Transverse colon (tissue), 4 donors: Measurements from ENCODE around the gene LRRN3. TPM values are rescaled to one million over a fixed set of nuclear protein-coding genes. Genes with fewer than 3 reads are reported as not detected.

Experiments used
- DNase-seq: peaks from one replicate; pipeline ENCODE4 v3.0.0-alpha.2; 2019
- H3K27ac ChIP-seq, 4 donors: fragments of 200-600 bp; sonication (generic); 2 replicates each; pipeline ENCODE4 v1.5.1; 2016 to 2018; ENCODE audit warnings: inconsistent platforms in 4 of 4
- H3K27me3 ChIP-seq: fragments of 200-600 bp; sonication (generic); 2 replicates; pipeline ENCODE4 v1.5.1; 2017; ENCODE audit warnings: inconsistent platforms
- H3K36me3 ChIP-seq, 4 donors: fragments of 200-600 bp; sonication (generic); 2 replicates each; pipeline ENCODE4 v1.5.1; 2017 to 2019; ENCODE audit warnings: inconsistent platforms in 4 of 4
- H3K4me1 ChIP-seq, 4 donors: fragments of 200-600 bp; sonication (generic); 2 replicates each; pipeline ENCODE4 v1.5.1; 2017 to 2020; ENCODE audit warnings: inconsistent platforms in 4 of 4
- H3K4me3 ChIP-seq, 4 donors: fragments of 200-600 bp; sonication (generic); 1 replicate in 1 of 4; 2 replicates in 3 of 4; pipeline versions ENCODE4 v1.5.1 to v1.6.1; 2017 to 2019; ENCODE audit warnings: inconsistent platforms in 4 of 4
- H3K9me3 ChIP-seq, 2 donors: fragments of 200-600 bp; sonication (generic); 2 replicates each; pipeline ENCODE4 v1.5.1; 2017 to 2019; ENCODE audit warnings: inconsistent platforms in 2 of 2
- CTCF ChIP-seq, 5 experiments: fragments of 200-600 bp in 3 of 5; fragments of 450-650 bp in 2 of 5; sonication (generic) in 3 of 5; IDR thresholded peaks; 1 replicate in 2 of 5; 2 replicates in 3 of 5; pipeline ENCODE4 v1.5.1; 2016 to 2017; ENCODE audit warnings: antibody characterized with exemption in 5 of 5, inconsistent platforms in 3 of 5, mild to moderate bottlenecking in 2 of 5, moderate library complexity in 1 of 5
- EP300 ChIP-seq: sonication (generic); formaldehyde crosslinking; IDR thresholded peaks from one replicate; pipeline ENCODE4 v1.6.1; 2017; ENCODE audit warnings: antibody characterized with exemption, low read depth
- POLR2A ChIP-seq: fragments of 450-650 bp; IDR thresholded peaks from one replicate; pipeline ENCODE4 v1.6.1; 2016; ENCODE audit warnings: antibody characterized with exemption, mild to moderate bottlenecking, moderate library complexity
- POLR2AphosphoS5 ChIP-seq, 3 donors: sonication (generic); formaldehyde crosslinking; IDR thresholded peaks; one replicate each; pipeline ENCODE4 v1.6.1; 2016; ENCODE audit warnings: antibody characterized with exemption in 3 of 3
- WGBS, 2 donors: methylation state at CpG; one replicate each; pipeline ENCODE4 v1.1.5; 2018; ENCODE audit warnings: low coverage in 1 of 2; 5-methylcytosine and 5-hydroxymethylcytosine counted together
- in situ Hi-C, 4 donors: fragments of 200-750 bp; cut with MboI; loops; one replicate each; pipeline versions ENCODE4 v1.15.0 to v1.15.1; 2017; ENCODE audit warnings: low sequenced_read_pairs in 3 of 4, low pct_ligation_motif_present in 1 of 4, low pct_unique_long_range_greater_than_20kb in 1 of 4
- intact Hi-C: fragments of 100-400 bp; cut with DNase I; formaldehyde crosslinking; loops from one replicate; pipeline ENCODE4 v1.15.1; 2023; ENCODE audit warnings: low total_unique reads
- total RNA-seq, 4 donors: library from RNA; depleted of rRNA; stranded (reverse); fragments of >200 nt; gene quantifications; one replicate each; pipeline ENCODE4 v1.1.0, GENCODE V29; 2016

The LRRN3 gene
- total RNA-seq, 4 donors from 2014 or later: 0.27 to 0.32 TPM; not detected in 2

GRCh38 chr7:111092406-111093236 lies 1.7 kb downstream of the LRRN3 start:
- Histone ChIP-seq H3K27me3 (no peaks in the 10 kb centered on the region), H3K4me1 (peaks cover 0 to 12% (median 4%) of the 10 kb centered on the region in 4 donors), H3K9me3 (no peaks in the 10 kb centered on the region), H3K36me3 (no peaks in the 10 kb centered on the region), H3K4me3 (no peak overlapping the region), H3K27ac (no peak overlapping the region)
- no peak for DNase-seq
- WGBS, 2 donors: 45 to 48% methylated on average over 2 of the region's 2 CpGs
- no peak for TF ChIP-seq POLR2A
- no peak for TF ChIP-seq EP300
- no peak for TF ChIP-seq CTCF (IDR thresholded peaks at IDR 0.05)
- TF ChIP-seq POLR2AphosphoS5 (IDR thresholded peaks at IDR 0.05): no peak
- in situ Hi-C loops: loop anchor here (25.0 kb wide), 2 partner anchors 395 to 645 kb away; no protein-coding TSS in a partner anchor
- intact Hi-C loops: loop anchor here (10.0 kb wide), 1 partner anchor 392 kb away; no protein-coding TSS in a partner anchor

- intact Hi-C loops: loop anchor here (10.0 kb wide), 1 partner anchor 391 kb away; no protein-coding TSS in a partner anchor
These were observed 2.6 kb downstream of the LRRN3 start for GRCh38 chr7:111093496-111093895.

GRCh38 chr7:111094419-111094818 lies 3.5 kb downstream of the LRRN3 start:
- no peak for DNase-seq
- no peak for TF ChIP-seq EP300
- TF ChIP-seq POLR2AphosphoS5 (IDR thresholded peaks at IDR 0.05): no peak
- no peak for TF ChIP-seq CTCF (IDR thresholded peaks at IDR 0.05)
- TF ChIP-seq POLR2A: no peak
- WGBS, 2 donors: 54 to 82% methylated on average over 1 of the region's 1 CpG
- no peaks in the 10 kb centered on the region for H3K36me3 ChIP-seq
- no peaks in the 10 kb centered on the region for H3K9me3 ChIP-seq
- H3K27ac ChIP-seq: no peak overlapping the region
- in situ Hi-C loops (loop anchor here (25.0 kb wide), 2 partner anchors 393 to 643 kb away; no protein-coding TSS in a partner anchor), intact Hi-C loops (loop anchor here (10.0 kb wide), 1 partner anchor 390 kb away; no protein-coding TSS in a partner anchor)
- H3K4me3 ChIP-seq: no peak overlapping the region
- no peaks in the 10 kb centered on the region for H3K27me3 ChIP-seq
- H3K4me1 ChIP-seq: peaks cover 0 to 18% (median 4%) of the 10 kb centered on the region in 4 donors

More at GRCh38 chr7:111093496-111093895, 2.6 kb downstream of the LRRN3 start:
- in situ Hi-C loops: loop anchor here (25.0 kb wide), 2 partner anchors 394 to 644 kb away; no protein-coding TSS in a partner anchor
- H3K4me1 ChIP-seq: peaks cover 0 to 17% (median 4%) of the 10 kb centered on the region in 4 donors
- TF ChIP-seq POLR2AphosphoS5 (IDR thresholded peaks at IDR 0.05) (no peak), EP300 (no peak), CTCF (IDR thresholded peaks at IDR 0.05) (no peak), POLR2A (no peak)
- WGBS, 2 donors: 75 to 93% methylated on average over 2 to 4 of the region's 4 CpGs
- no peak overlapping the region for H3K27ac ChIP-seq
- H3K36me3 ChIP-seq: no peaks in the 10 kb centered on the region
- no peak overlapping the region for H3K4me3 ChIP-seq
- DNase-seq: no peak
- no peaks in the 10 kb centered on the region for H3K9me3 ChIP-seq
- no peaks in the 10 kb centered on the region for H3K27me3 ChIP-seq

- WGBS, 2 donors: 90 to 97% methylated on average over 3 of the region's 3 CpGs
- Histone ChIP-seq H3K4me3 (no peak overlapping the region), H3K9me3 (no peaks in the 10 kb centered on the region), H3K4me1 (peaks cover 0 to 18% (median 4%) of the 10 kb centered on the region in 4 donors), H3K27ac (no peak overlapping the region), H3K36me3 (no peaks in the 10 kb centered on the region), H3K27me3 (no peaks in the 10 kb centered on the region)
- intact Hi-C loops (loop anchor here (10.0 kb wide), 1 partner anchor 388 kb away; no protein-coding TSS in a partner anchor), in situ Hi-C loops (loop anchor here (25.0 kb wide), 2 partner anchors 390 to 640 kb away; no protein-coding TSS in a partner anchor)
- DNase-seq: no peak
- TF ChIP-seq POLR2A (no peak), POLR2AphosphoS5 (IDR thresholded peaks at IDR 0.05) (no peak), CTCF (IDR thresholded peaks at IDR 0.05) (no peak), EP300 (no peak)
These were observed 6.1 kb downstream of the LRRN3 start for GRCh38 chr7:111096997-111097396.
